Activated naive CD4-positive, alpha-beta T cell treated with anti-CD3 and anti-CD28 coated beads, Interleukin-2, amount 10 ng/mL, durations not matched to agents 7 days and 5 days (primary cell): ENCODE results near the gene TBC1D10B.

Source experiments
- CTCF ChIA-PET: fragments of 350-600 bp; sonication (Branson Sonifier 250); formaldehyde crosslinking; loops from one replicate; lab custom pipeline; 2021; ENCODE audit warnings: antibody characterized with exemption; lab: Charles Lee
- DNase-seq: peaks from one replicate; pipeline ENCODE4 v3.0.0-alpha.2; 2020
- H3K27ac Mint-ChIP-seq: one replicate; pipeline ENCODE4 v1.8.0; 2021; ENCODE audit warnings: mild to moderate bottlenecking, moderate library complexity, mixed read lengths
- H3K27me3 Mint-ChIP-seq: one replicate; pipeline ENCODE4 v1.8.0; 2021; ENCODE audit warnings: mild to moderate bottlenecking, mixed read lengths
- H3K36me3 Mint-ChIP-seq: one replicate; pipeline ENCODE4 v1.8.0; 2021; ENCODE audit warnings: mixed read lengths
- H3K4me1 Mint-ChIP-seq: one replicate; pipeline ENCODE4 v1.8.0; 2021; ENCODE audit warnings: mixed read lengths
- H3K4me3 Mint-ChIP-seq: one replicate; pipeline ENCODE4 v1.8.0; 2021; ENCODE audit warnings: mild to moderate bottlenecking, moderate library complexity, mixed read lengths
- H3K9me3 Mint-ChIP-seq: one replicate; pipeline ENCODE4 v1.8.0; 2021; ENCODE audit warnings: mixed read lengths

The TBC1D10B gene

DNA sequence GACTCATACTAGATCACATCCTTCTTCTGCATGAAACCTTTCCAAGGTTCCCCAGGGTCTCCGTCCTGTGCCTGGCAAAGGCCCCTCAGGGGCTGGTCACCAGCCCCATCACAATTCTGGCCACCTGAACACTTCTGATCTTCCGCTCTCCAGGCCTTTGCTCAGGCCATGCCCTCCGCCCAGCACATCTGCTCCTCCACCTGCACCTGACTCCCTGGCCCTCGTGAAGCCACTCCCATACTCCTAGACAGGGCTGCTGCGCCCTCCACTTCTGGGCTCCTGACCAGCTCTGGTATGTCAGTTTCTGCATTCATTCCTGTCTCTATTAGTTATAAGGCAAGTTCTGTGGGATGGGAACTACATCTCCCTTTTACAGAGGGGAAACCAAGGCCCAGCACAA is 2.4 kb upstream of the TBC1D10B start:
- Mint-ChIP-seq H3K27me3 (no peaks in the 10 kb centered on the region), H3K9me3 (no peaks in the 10 kb centered on the region), H3K4me1 (peaks cover 44% of the 10 kb centered on the region), H3K36me3 (peaks cover 14% of the 10 kb centered on the region), H3K27ac (peak overlapping the region; percentile 72), H3K4me3 (peak overlapping the region; percentile 18)
- CTCF ChIA-PET: interaction anchor here (1.5 kb wide), 1 partner anchor 16 kb away, joined by 3 read pairs; no protein-coding TSS in a partner anchor
- DNase-seq: no peak

GRCh38 chr16:30372038-30372712 is 1.9 kb upstream of the TBC1D10B start:
- DNase-seq: no peak
- H3K27ac Mint-ChIP-seq: peak overlapping the region; percentile 92
- no peaks in the 10 kb centered on the region for H3K27me3 Mint-ChIP-seq
- CTCF ChIA-PET: interaction anchor here (0.6 to 1.7 kb wide), 4 partner anchors 10 to 101 kb away, joined by 3 to 12 read pairs (median 3); partner anchors contain the start of gene SEPTIN1
- H3K9me3 Mint-ChIP-seq: no peaks in the 10 kb centered on the region
- peak overlapping the region; percentile 80 for H3K4me3 Mint-ChIP-seq
- peaks cover 12% of the 10 kb centered on the region for H3K36me3 Mint-ChIP-seq
- H3K4me1 Mint-ChIP-seq: peaks cover 44% of the 10 kb centered on the region

GRCh38 chr16:30371248-30371816 is 1.0 kb upstream of the TBC1D10B start:
- H3K4me3 Mint-ChIP-seq: peak overlapping the region; percentile 80

DNA sequence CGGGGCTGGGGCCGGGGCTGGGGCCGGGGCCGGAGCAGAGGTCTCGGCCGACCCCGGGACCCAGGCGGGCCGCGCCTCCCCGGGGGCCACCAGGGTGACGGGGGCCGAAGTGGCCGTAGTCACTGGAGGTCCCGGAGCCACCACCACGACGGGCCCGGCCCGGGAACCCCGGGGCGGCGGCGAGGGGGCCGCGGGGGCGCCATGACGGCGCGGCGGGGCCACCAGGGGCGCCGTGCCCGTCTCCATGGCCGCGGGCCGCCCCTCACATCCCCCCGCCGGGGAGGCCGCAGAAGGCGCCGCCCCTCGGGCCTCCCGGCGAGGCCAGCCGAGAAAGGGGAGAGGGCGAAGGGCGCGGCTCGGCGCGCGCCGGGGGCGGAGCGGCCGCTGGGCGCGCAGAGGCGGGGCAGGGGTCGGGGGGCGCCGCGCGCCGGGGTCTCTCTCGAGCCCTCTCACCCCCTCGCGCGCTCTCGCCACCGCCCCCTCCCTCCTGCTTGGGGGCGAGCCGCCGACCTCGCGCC is 297 bp downstream of the TBC1D10B start:
- H3K27ac Mint-ChIP-seq: no peak overlapping the region
- H3K4me1 Mint-ChIP-seq: peaks cover 50% of the 10 kb centered on the region
- H3K27me3 Mint-ChIP-seq: no peaks in the 10 kb centered on the region
- H3K36me3 Mint-ChIP-seq: peaks cover 23% of the 10 kb centered on the region
- H3K9me3 Mint-ChIP-seq: no peaks in the 10 kb centered on the region
- CTCF ChIA-PET: interaction anchor here (1.2 to 1.8 kb wide), 2 partner anchors 27 to 39 kb away, joined by 3 to 8 read pairs; no protein-coding TSS in a partner anchor
- no peak for DNase-seq
- H3K4me3 Mint-ChIP-seq: peak overlapping the region; percentile 80

More at GRCh38 chr16:30371248-30371816, 1.0 kb upstream of the TBC1D10B start:
- CTCF ChIA-PET: interaction anchor here (0.6 to 1.7 kb wide), 8 partner anchors 9 to 102 kb away, joined by 3 to 12 read pairs (median 3); partner anchors contain the start of gene SEPTIN1
- peaks cover 45% of the 10 kb centered on the region for H3K4me1 Mint-ChIP-seq
- no peaks in the 10 kb centered on the region for H3K27me3 Mint-ChIP-seq
- no peak for DNase-seq
- no peaks in the 10 kb centered on the region for H3K9me3 Mint-ChIP-seq
- peak overlapping the region; percentile 92 for H3K27ac Mint-ChIP-seq
- peaks cover 18% of the 10 kb centered on the region for H3K36me3 Mint-ChIP-seq

GRCh38 chr16:30369091-30369937 is 980 bp downstream of the TBC1D10B start:
- CTCF ChIA-PET: interaction anchor here (0.6 to 1.8 kb wide), 5 partner anchors 12 to 261 kb away, joined by 3 to 8 read pairs (median 3); partner anchors contain the start of gene DCTPP1
- peaks cover 28% of the 10 kb centered on the region for H3K36me3 Mint-ChIP-seq
- H3K27me3 Mint-ChIP-seq: no peaks in the 10 kb centered on the region
- H3K9me3 Mint-ChIP-seq: no peaks in the 10 kb centered on the region
- peak overlapping the region; percentile 87 for H3K4me3 Mint-ChIP-seq
- peak; percentile 49 for DNase-seq
- peaks cover 54% of the 10 kb centered on the region for H3K4me1 Mint-ChIP-seq
- H3K27ac Mint-ChIP-seq: peak overlapping the region; percentile 76

DNA sequence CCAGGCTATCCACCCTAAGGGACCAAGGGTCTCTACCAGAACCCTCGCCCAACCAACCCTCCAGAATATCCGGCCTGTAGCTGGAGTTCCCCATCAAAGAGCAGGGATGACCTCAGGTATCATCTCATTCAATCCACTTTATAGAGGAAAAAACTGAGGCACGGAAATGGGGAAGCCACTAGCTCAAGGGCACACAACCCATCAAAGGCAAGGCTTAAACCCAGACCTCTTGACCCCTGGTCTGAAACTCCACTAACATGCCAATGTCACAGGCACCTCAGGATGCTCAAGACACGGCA is 1.6 kb downstream of the TBC1D10B start:
- Mint-ChIP-seq H3K4me1 (peaks cover 54% of the 10 kb centered on the region), H3K9me3 (no peaks in the 10 kb centered on the region), H3K4me3 (peak overlapping the region; percentile 87), H3K27ac (peak overlapping the region; percentile 76), H3K36me3 (peaks cover 33% of the 10 kb centered on the region), H3K27me3 (no peaks in the 10 kb centered on the region)
- CTCF ChIA-PET: interaction anchor here (0.6 to 1.8 kb wide), 4 partner anchors 12 to 261 kb away, joined by 3 to 8 read pairs (median 3); partner anchors contain the start of gene DCTPP1
- no peak for DNase-seq

- Mint-ChIP-seq H3K36me3 (peaks cover 35% of the 10 kb centered on the region), H3K4me1 (peaks cover 52% of the 10 kb centered on the region), H3K27ac (peak overlapping the region; percentile 47), H3K9me3 (no peaks in the 10 kb centered on the region), H3K27me3 (no peaks in the 10 kb centered on the region), H3K4me3 (peak overlapping the region; percentile 87)
- DNase-seq: no peak
- CTCF ChIA-PET: interaction anchor here (0.9 to 2.0 kb wide), 5 partner anchors 11 to 62 kb away, joined by 3 to 8 read pairs (median 4); partner anchors contain the start of gene DCTPP1
Measured at GRCh38 chr16:30368122-30368791, 2.0 kb downstream of the TBC1D10B start.

DNA sequence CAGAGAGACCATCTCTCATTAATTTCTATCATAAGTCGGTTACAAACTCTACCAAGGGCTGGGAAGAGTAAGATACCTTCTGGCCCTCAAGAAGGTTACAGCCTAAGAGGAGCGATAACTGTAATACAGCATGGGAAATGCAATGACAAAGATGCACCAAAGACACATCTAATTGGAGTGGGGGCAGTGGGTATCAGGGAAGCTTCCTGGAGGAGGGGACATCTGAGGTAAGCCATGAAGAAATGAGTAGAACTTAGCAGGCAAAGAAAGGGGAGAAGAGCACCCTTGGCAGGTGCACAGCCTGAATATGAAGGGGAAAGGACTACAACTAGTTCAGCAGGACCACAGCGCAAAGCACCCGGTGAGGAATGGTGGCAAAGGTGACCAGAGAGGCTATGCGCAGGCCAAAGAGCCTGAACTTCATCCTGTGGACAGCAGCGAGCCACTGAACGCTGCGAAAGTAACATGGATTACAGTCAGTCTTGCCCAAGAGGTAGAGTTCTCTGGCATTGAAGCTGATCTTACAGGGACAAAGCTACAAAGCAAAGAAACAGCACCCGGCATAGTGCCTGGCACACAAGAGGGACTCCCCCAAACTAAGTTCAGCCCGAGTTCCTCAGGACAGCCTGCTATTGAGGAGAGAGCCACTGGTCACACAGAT is 2.8 kb downstream of the TBC1D10B start:
- CTCF ChIA-PET: interaction anchor here (1.1 to 2.0 kb wide), 3 partner anchors 11 to 255 kb away, joined by 3 to 5 read pairs (median 4); no protein-coding TSS in a partner anchor
- Mint-ChIP-seq H3K27me3 (no peaks in the 10 kb centered on the region), H3K27ac (peak overlapping the region; percentile 35), H3K4me1 (peaks cover 53% of the 10 kb centered on the region), H3K36me3 (peaks cover 41% of the 10 kb centered on the region), H3K9me3 (no peaks in the 10 kb centered on the region), H3K4me3 (peak overlapping the region; percentile 87)
- no peak for DNase-seq

DNA sequence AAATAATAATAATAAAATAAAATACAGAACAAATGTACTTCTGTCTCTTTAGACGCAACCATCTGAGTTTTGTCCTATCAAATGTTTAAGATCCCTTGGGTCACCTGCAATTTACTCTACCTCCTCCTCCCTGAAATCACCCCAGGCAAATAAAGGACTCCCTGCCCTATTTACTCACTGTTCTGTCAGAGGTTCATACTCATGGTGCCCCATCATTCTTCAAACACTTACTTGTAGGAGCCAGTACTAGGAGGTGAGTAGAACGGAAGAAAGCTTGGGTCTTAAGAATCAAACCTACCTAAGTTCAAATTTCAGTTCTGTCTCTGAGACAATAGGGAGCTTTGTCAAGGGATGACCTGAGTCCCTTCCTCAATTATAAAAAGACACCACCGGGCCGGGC is 3.8 kb downstream of the TBC1D10B start:
- Mint-ChIP-seq H3K9me3 (no peaks in the 10 kb centered on the region), H3K4me1 (peaks cover 49% of the 10 kb centered on the region), H3K27me3 (no peaks in the 10 kb centered on the region), H3K4me3 (peak overlapping the region; percentile 87), H3K27ac (no peak overlapping the region), H3K36me3 (peaks cover 44% of the 10 kb centered on the region)
- no peak for DNase-seq
- CTCF ChIA-PET: interaction anchor here (1.1 to 2.0 kb wide), 3 partner anchors 10 to 254 kb away, joined by 3 to 5 read pairs (median 4); no protein-coding TSS in a partner anchor

DNA sequence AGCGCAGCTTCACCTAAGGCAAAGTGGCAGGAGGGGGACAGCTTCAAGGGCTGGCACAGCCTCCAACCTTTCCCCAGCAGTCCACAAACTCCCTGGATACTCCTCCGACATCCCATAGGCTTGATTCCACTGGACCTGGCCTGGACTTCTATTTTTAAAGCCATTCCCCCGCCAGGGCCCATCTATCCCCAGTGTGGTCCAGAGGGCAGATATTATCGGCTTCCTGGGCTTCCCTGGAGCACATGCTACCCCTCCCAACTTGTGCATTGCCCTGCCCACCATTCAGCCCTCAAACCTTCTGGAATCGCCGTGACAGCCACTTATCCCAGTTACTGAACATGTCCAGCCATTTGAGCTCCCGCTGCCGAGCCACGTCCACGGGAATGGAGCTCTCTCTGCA is 5.1 kb downstream of the TBC1D10B start:
- H3K27ac Mint-ChIP-seq: no peak overlapping the region
- peaks cover 49% of the 10 kb centered on the region for H3K4me1 Mint-ChIP-seq
- CTCF ChIA-PET: interaction anchor here (1.1 to 1.2 kb wide), 2 partner anchors 44 to 273 kb away, joined by 3 to 4 read pairs; partner anchors contain the start of gene TBX6
- DNase-seq: no peak
- H3K36me3 Mint-ChIP-seq: peaks cover 53% of the 10 kb centered on the region
- no peaks in the 10 kb centered on the region for H3K27me3 Mint-ChIP-seq
- no peak overlapping the region for H3K4me3 Mint-ChIP-seq
- no peaks in the 10 kb centered on the region for H3K9me3 Mint-ChIP-seq

GRCh38 chr16:30361180-30361579 is 9.1 kb downstream of the TBC1D10B start:
- H3K36me3 Mint-ChIP-seq: peaks cover 66% of the 10 kb centered on the region
- DNase-seq: no peak
- H3K27me3 Mint-ChIP-seq: no peaks in the 10 kb centered on the region
- no peak overlapping the region for H3K27ac Mint-ChIP-seq
- CTCF ChIA-PET: no interaction called here
- no peaks in the 10 kb centered on the region for H3K9me3 Mint-ChIP-seq
- H3K4me3 Mint-ChIP-seq: no peak overlapping the region
- H3K4me1 Mint-ChIP-seq: peaks cover 35% of the 10 kb centered on the region

DNA sequence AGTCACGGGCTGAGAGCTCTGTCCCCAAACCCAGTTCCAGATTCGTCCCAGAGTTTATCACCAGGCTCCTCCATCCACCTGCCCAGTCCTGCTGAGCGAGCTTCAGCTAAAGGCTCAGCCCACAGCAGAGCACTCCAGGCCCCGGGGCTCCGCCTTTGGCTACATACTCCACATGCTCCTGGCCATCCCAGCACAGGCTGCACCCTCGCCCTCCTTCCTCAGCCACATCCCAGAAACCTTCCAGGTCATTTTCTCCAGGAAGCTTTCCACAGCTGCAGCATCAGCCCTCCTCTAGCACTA is 10.5 kb downstream of the TBC1D10B start:
- CTCF ChIA-PET: no interaction called here

More for the DNA sequence above, 10.5 kb downstream of the TBC1D10B start:
- H3K27ac Mint-ChIP-seq: no peak overlapping the region
- H3K27me3 Mint-ChIP-seq: no peaks in the 10 kb centered on the region
- H3K4me3 Mint-ChIP-seq: no peak overlapping the region
- no peak for DNase-seq
- peaks cover 39% of the 10 kb centered on the region for H3K4me1 Mint-ChIP-seq
- peaks cover 61% of the 10 kb centered on the region for H3K36me3 Mint-ChIP-seq
- no peaks in the 10 kb centered on the region for H3K9me3 Mint-ChIP-seq
